GM23248 (cell line): ENCODE results near the gene CDH20. TPM values are rescaled to one million over a fixed set of nuclear protein-coding genes. Genes with fewer than 3 reads are reported as not detected.
A peak's percentile ranks its signal among the peaks of the same experiment; 100 is the strongest.

Source experiments
- DNase-seq: peaks from one replicate; pipeline ENCODE4 v3.0.0-alpha.2; 2015
- H2AFZ ChIP-seq: fragments of 200-600 bp; sonication (generic); 2 replicates; pipeline ENCODE4 v1.6.1; 2016; ENCODE audit warnings: antibody characterized with exemption
- H3F3A ChIP-seq: fragments of 200-600 bp; sonication (generic); 2 replicates; pipeline ENCODE4 v1.6.1; 2016; ENCODE audit warnings: mild to moderate bottlenecking, antibody characterized with exemption, mixed run types; ENCODE audit not compliant: insufficient read depth
- H3K27ac ChIP-seq: fragments of 200-600 bp; sonication (generic); 2 replicates; pipeline ENCODE4 v1.5.1; 2016; ENCODE audit warnings: mild to moderate bottlenecking
- H3K27me3 ChIP-seq: fragments of 200-600 bp; sonication (generic); replicated peaks from 2 replicates; pipeline ENCODE4 v1.6.1; 2016; ENCODE audit warnings: mild to moderate bottlenecking; ENCODE audit not compliant: insufficient read depth
- H3K36me3 ChIP-seq: fragments of 200-600 bp; sonication (generic); 2 replicates; pipeline ENCODE4 v1.6.1; 2016; ENCODE audit warnings: low read depth, mild to moderate bottlenecking
- H3K4me1 ChIP-seq: fragments of 200-600 bp; sonication (generic); 2 replicates; pipeline ENCODE4 v1.6.1; 2016; ENCODE audit warnings: mild to moderate bottlenecking; ENCODE audit not compliant: insufficient read depth
- H3K4me2 ChIP-seq: fragments of 200-600 bp; sonication (generic); one replicate; pipeline ENCODE4 v1.6.1; 2016; ENCODE audit warnings: mild to moderate bottlenecking; ENCODE audit not compliant: unreplicated experiment
- H3K4me3 ChIP-seq: fragments of 200-600 bp; sonication (generic); 2 replicates; pipeline ENCODE4 v1.5.1; 2016; ENCODE audit warnings: mild to moderate bottlenecking
- H3K79me2 ChIP-seq: fragments of 200-600 bp; sonication (generic); 2 replicates; pipeline ENCODE4 v1.6.1; 2016; ENCODE audit warnings: mild to moderate bottlenecking; ENCODE audit not compliant: insufficient read depth
- H3K9ac ChIP-seq: fragments of 200-600 bp; sonication (generic); 2 replicates; pipeline ENCODE4 v1.6.1; 2016; ENCODE audit warnings: mild to moderate bottlenecking
- H3K9me2 ChIP-seq: fragments of 200-600 bp; sonication (generic); 2 replicates; pipeline ENCODE4 v1.6.1; 2016; ENCODE audit warnings: mixed run types, mild to moderate bottlenecking, moderate library complexity; ENCODE audit not compliant: insufficient read depth
- H3K9me3 ChIP-seq: fragments of 200-600 bp; sonication (generic); one replicate; pipeline ENCODE4 v1.6.1; 2017; ENCODE audit warnings: low read depth
- H4K20me1 ChIP-seq: fragments of 200-600 bp; sonication (generic); 2 replicates; pipeline ENCODE4 v1.6.0; 2016; ENCODE audit not compliant: insufficient read depth
- EZH2 ChIP-seq: fragments of 200-600 bp; sonication (generic); IDR thresholded peaks from 2 replicates; pipeline ENCODE4 v1.6.1; 2018; ENCODE audit warnings: antibody characterized with exemption, mild to moderate bottlenecking; ENCODE audit not compliant: insufficient read depth, poor library complexity, severe bottlenecking
- EZH2phosphoT487 ChIP-seq: fragments of 200-600 bp; sonication (generic); IDR thresholded peaks from 2 replicates; pipeline ENCODE4 v1.6.1; 2018; ENCODE audit warnings: antibody characterized with exemption, moderate library complexity, mild to moderate bottlenecking, low read depth; ENCODE audit not compliant: insufficient read depth
- WGBS, 2 experiments: methylation state at CpG; one replicate each; pipeline ENCODE4 v1.1.6; 2015 to 2017; ENCODE audit warnings: low lambda C conversion rate in 2 of 2, low coverage in 1 of 2; ENCODE audit errors: missing lambda C conversion rate in 2 of 2; 5-methylcytosine and 5-hydroxymethylcytosine counted together
- in situ Hi-C: fragments of 300-500 bp; cut with MboI; formaldehyde crosslinking; loops from 2 replicates; pipeline ENCODE4 v1.15.0; 2020
- polyA plus RNA-seq: library from polyadenylated mRNA; unstranded; fragments of >200 nt; fragmentation: Nextera tagmentation; extraction: Ambion mirVana; gene quantifications from 2 replicates; pipeline ENCODE4 v1.2.1, GENCODE V29; 2016
- total RNA-seq: library from RNA; depleted of rRNA; stranded (reverse); fragments of >200 nt; shearing (Covaris generic); gene quantifications from 2 replicates; pipeline ENCODE4 v1.2.3, GENCODE V29; 2014

The CDH20 gene
- total and polyA plus RNA-seq, 2 experiments from 2014 or later, result not detected

- WGBS, 2 experiments, result 67 to 71% methylated on average over 3 of the region's 3 CpGs
- DNase-seq, result no peak
- Histone ChIP-seq H3K4me2 (no peak overlapping the region), H3K36me3 (no peaks in the 10 kb centered on the region), H3K27ac (no peak overlapping the region), H3K9me3 (no peaks in the 10 kb centered on the region), H3K9ac (no peak overlapping the region), H3K9me2 (no peaks in the 10 kb centered on the region), H4K20me1 (no peaks in the 10 kb centered on the region), H3K27me3 (no peaks in the 10 kb centered on the region), H2AFZ (no peak overlapping the region), H3K79me2 (no peaks in the 10 kb centered on the region), H3K4me3 (no peak overlapping the region), H3K4me1 (no peaks in the 10 kb centered on the region), H3F3A (no peaks in the 10 kb centered on the region)
- no peak for TF ChIP-seq EZH2phosphoT487
- no peak for TF ChIP-seq EZH2
- in situ Hi-C loops, result no loop called here
Observed at GRCh38 chr18:61497422-61497821, 164.2 kb downstream of the CDH20 start.

GRCh38 chr18:61502472-61502871, 169.2 kb downstream of the CDH20 start:
- H3K36me3 ChIP-seq, result no peaks in the 10 kb centered on the region
- DNase-seq, result peak; percentile 78
- 0 out of 2 replicates have a peak, but pooled peaks cover 2% of the 10 kb centered on the region for H3K4me1 ChIP-seq
- no peak overlapping the region for H3K4me3 ChIP-seq
- no peak overlapping the region for H3K9ac ChIP-seq
- no peak overlapping the region for H3K27ac ChIP-seq
- no peak overlapping the region for H3K4me2 ChIP-seq
- no peak overlapping the region for H2AFZ ChIP-seq
- no peaks in the 10 kb centered on the region for H3F3A ChIP-seq
- no peaks in the 10 kb centered on the region for H3K9me2 ChIP-seq
- in situ Hi-C loops, result loop anchor here (5.0 kb wide), 1 partner anchor 180 kb away; no protein-coding TSS in a partner anchor
- no peaks in the 10 kb centered on the region for H4K20me1 ChIP-seq
- no peaks in the 10 kb centered on the region for H3K79me2 ChIP-seq
- no peaks in the 10 kb centered on the region for H3K27me3 ChIP-seq
- 5 to 6% methylated on average over 1 of the region's 1 CpG for WGBS, 2 experiments
- H3K9me3 ChIP-seq, result no peaks in the 10 kb centered on the region
- TF ChIP-seq EZH2, result no peak
- TF ChIP-seq EZH2phosphoT487, result no peak

GRCh38 chr18:61503688-61504087, 170.5 kb downstream of the CDH20 start:
- Histone ChIP-seq H4K20me1 (no peaks in the 10 kb centered on the region), H3K4me2 (no peak overlapping the region), H3K4me1 (0 out of 2 replicates have a peak, but pooled peaks cover 2% of the 10 kb centered on the region), H3K9ac (no peak overlapping the region), H3K4me3 (no peak overlapping the region), H3F3A (no peaks in the 10 kb centered on the region), H2AFZ (no peak overlapping the region), H3K79me2 (no peaks in the 10 kb centered on the region), H3K36me3 (no peaks in the 10 kb centered on the region), H3K9me2 (no peaks in the 10 kb centered on the region), H3K27ac (no peak overlapping the region), H3K9me3 (no peaks in the 10 kb centered on the region), H3K27me3 (no peaks in the 10 kb centered on the region)
- peak; percentile 14 for DNase-seq
- WGBS, 2 experiments, result 61 to 62% methylated on average over 3 of the region's 3 CpGs
- TF ChIP-seq EZH2phosphoT487 (no peak), EZH2 (no peak)
- in situ Hi-C loops, result loop anchor here (5.0 kb wide), 1 partner anchor 181 kb away; no protein-coding TSS in a partner anchor

- TF ChIP-seq EZH2phosphoT487 (no peak), EZH2 (no peak)
- H3F3A ChIP-seq, result no peaks in the 10 kb centered on the region
- DNase-seq, result no peak
- H3K4me1 ChIP-seq, result no peaks in the 10 kb centered on the region
- H3K36me3 ChIP-seq, result no peaks in the 10 kb centered on the region
- no peak overlapping the region for H3K9ac ChIP-seq
- no peaks in the 10 kb centered on the region for H4K20me1 ChIP-seq
- no peak overlapping the region for H3K4me2 ChIP-seq
- no peak overlapping the region for H3K27ac ChIP-seq
- no peak overlapping the region for H3K4me3 ChIP-seq
- no peaks in the 10 kb centered on the region for H3K27me3 ChIP-seq
- H2AFZ ChIP-seq, result no peak overlapping the region
- H3K79me2 ChIP-seq, result no peaks in the 10 kb centered on the region
- H3K9me2 ChIP-seq, result no peaks in the 10 kb centered on the region
- in situ Hi-C loops, result no loop called here
- no peaks in the 10 kb centered on the region for H3K9me3 ChIP-seq
- WGBS, 2 experiments, result 88 to 94% methylated on average over 6 of the region's 6 CpGs
Observed at GRCh38 chr18:61528961-61529360, 195.7 kb downstream of the CDH20 start.

DNA sequence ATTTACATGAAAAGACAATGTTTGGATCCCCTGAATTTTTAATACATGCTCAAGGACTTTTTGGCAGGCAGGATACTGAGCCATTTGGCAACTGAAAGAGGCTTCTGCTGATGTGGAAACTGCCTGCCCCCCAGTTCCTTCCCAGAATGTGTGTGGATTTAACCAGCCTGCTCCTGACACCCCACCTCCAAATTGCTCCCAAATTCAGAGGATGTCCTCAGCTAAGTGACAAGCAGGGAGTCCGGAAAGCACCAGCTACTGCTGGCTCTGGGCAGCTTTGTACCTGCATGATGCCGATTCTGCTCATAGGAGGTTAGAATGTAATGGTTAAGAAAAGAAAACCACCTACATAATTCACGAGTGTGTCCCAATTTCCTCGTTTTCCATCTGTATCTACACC, 197.5 kb downstream of the CDH20 start:
- Histone ChIP-seq H3K9me2 (no peaks in the 10 kb centered on the region), H3K79me2 (no peaks in the 10 kb centered on the region), H3K4me3 (no peak overlapping the region), H3K27me3 (no peaks in the 10 kb centered on the region), H3K9me3 (no peaks in the 10 kb centered on the region), H3K27ac (no peak overlapping the region), H3K4me2 (no peak overlapping the region), H3F3A (no peaks in the 10 kb centered on the region), H2AFZ (no peak overlapping the region), H4K20me1 (no peaks in the 10 kb centered on the region), H3K9ac (no peak overlapping the region), H3K4me1 (no peaks in the 10 kb centered on the region), H3K36me3 (no peaks in the 10 kb centered on the region)
- TF ChIP-seq EZH2phosphoT487 (no peak), EZH2 (no peak)
- WGBS, 2 experiments, result 80 to 84% methylated on average over 4 of the region's 4 CpGs
- in situ Hi-C loops, result no loop called here
- DNase-seq, result no peak
